NCI-H2196 treated with DMSO at 0.1 percent for 48 hours (cell line): Measurements from ENCODE around the gene NAA25.

Source experiments
- DNase-seq: peaks from one replicate; lab custom pipeline; 2025; ENCODE audit not compliant: unreplicated experiment; lab: John Stamatoyannopoulos, UW

Gene NAA25

DNA sequence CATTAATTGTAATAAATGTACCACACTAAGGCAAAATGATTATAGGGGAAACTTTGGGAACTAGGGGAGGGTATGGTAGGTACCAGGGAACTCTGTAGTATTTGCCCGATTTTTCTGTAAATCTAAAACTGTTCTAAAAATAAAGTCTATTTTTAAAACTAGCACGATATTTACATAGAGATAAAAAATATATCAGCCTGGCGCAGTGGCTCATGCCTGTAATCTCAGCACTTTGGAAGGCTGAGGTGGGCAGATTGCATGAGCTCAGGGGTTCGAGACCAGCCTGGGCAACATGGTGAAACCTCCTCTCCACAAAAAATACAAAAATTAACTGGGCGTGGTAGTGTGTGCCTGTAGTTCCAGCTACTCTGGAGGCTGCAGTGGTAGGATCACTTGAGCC lies 128.0 kb downstream of the NAA25 start:
- no peak for DNase-seq

DNA sequence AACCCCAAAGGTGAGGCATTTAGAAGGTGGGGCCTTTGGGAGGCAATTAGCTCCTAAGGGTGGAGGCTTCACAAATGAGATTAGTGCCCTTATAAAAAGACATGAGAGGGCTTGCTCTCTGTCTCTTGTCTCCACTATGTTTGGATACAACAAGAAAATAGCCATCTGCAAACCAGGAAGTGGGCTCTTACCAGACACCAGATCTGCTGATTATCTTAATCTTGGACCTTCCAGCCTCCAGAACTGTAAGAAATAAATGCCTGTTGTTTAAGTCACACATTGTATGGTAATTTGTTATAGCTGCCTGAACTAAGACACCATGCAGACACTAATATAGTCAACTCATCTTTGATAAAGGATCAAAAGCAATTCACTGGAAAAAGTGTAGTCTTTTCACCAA lies 130.0 kb downstream of the NAA25 start:
- DNase-seq = no peak

- DNase-seq = no peak
These were observed 131.7 kb downstream of the NAA25 start for GRCh38 chr12:111976860-111977259.
